Tibial nerve (tissue), 4 donors: Measurements from ENCODE around the gene PKNOX2. TPM values are rescaled to one million over a fixed set of nuclear protein-coding genes. Genes with fewer than 3 reads are reported as not detected.

Experiments
- DNase-seq, 2 donors: peaks; one replicate each; pipeline ENCODE4 v3.0.0-alpha.2; 2019; ENCODE audit warnings: low spot score in 2 of 2
- H3K27ac ChIP-seq, 4 donors: fragments of 200-600 bp; sonication (generic) in 3 of 4; one replicate each; pipeline ENCODE4 v1.5.1; 2017 to 2019; ENCODE audit warnings: mild to moderate bottlenecking in 1 of 4
- H3K27me3 ChIP-seq, 2 donors: fragments of 200-600 bp; sonication (generic) in 1 of 2; one replicate each; pipeline versions ENCODE4 v1.5.1 to v1.6.0; 2017 to 2019
- H3K36me3 ChIP-seq, 3 donors: fragments of 200-600 bp; sonication (generic); one replicate each; pipeline ENCODE4 v1.5.1; 2018 to 2019
- H3K4me1 ChIP-seq, 4 donors: fragments of 200-600 bp; sonication (generic) in 3 of 4; one replicate each; pipeline ENCODE4 v1.5.1; 2017 to 2019
- H3K4me3 ChIP-seq, 4 donors: fragments of 200-600 bp; sonication (generic) in 3 of 4; one replicate each; pipeline ENCODE4 v1.5.1; 2017 to 2019; ENCODE audit warnings: mild to moderate bottlenecking in 1 of 4, moderate library complexity in 1 of 4
- H3K9me3 ChIP-seq, 4 donors: fragments of 200-600 bp; sonication (generic) in 3 of 4; one replicate each; pipeline ENCODE4 v1.5.1; 2017 to 2019
- EP300 ChIP-seq, 2 donors: sonication (generic); formaldehyde crosslinking; IDR thresholded peaks; one replicate each; pipeline ENCODE4 v1.6.1; 2017; ENCODE audit warnings: antibody characterized with exemption in 2 of 2, mild to moderate bottlenecking in 1 of 2
- POLR2A ChIP-seq, 2 donors: fragments of 450-650 bp; IDR thresholded peaks; one replicate each; pipeline ENCODE4 v1.6.1; 2017; ENCODE audit warnings: antibody characterized with exemption in 2 of 2, mild to moderate bottlenecking in 2 of 2, moderate library complexity in 2 of 2
- WGBS, 2 donors: methylation state at CpG; one replicate each; pipeline ENCODE4 v1.1.5; 2018; 5-methylcytosine and 5-hydroxymethylcytosine counted together
- total RNA-seq, 4 donors: library from RNA; depleted of rRNA; stranded (reverse); fragments of >200 nt; gene quantifications; one replicate each; pipeline ENCODE4 v1.1.0, GENCODE V29; 2016
- TF ChIP-seq, protein P1 (sequence below), 5 experiments: fragments of 200-600 bp in 3 of 5; fragments of 450-650 bp in 2 of 5; sonication (generic) in 3 of 5; IDR thresholded peaks; one replicate each; pipeline ENCODE4 v1.5.1; 2016 to 2019; ENCODE audit warnings: antibody characterized with exemption in 5 of 5, mild to moderate bottlenecking in 3 of 5, moderate library complexity in 2 of 5

Gene PKNOX2
- total RNA-seq, 4 donors from 2014 or later, result 5.7 to 7.2 (median 6.4) TPM

DNA sequence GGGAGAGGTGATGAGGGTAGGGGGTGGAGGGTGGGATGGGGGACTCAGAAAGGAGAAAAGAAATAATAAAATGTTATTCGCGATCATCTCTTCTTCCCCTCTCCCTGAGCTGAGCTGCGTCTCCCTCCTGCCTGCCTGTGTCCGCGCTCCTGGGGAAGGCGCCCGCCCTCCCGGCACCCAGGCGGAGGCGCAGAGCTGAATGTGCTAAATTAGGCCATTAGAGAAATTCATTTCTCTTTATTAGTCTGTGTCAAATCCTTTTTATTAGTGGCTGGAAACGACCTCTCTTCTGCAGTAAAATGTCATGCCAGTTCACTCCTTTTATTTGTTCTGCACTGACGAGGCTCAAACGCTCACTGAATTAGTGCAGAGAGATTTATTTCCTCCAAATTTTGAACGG is 215.4 kb downstream of the PKNOX2 start:
- no peak for DNase-seq
- no peaks in the 10 kb centered on the region for H3K27me3 ChIP-seq
- no peaks in the 10 kb centered on the region for H3K9me3 ChIP-seq
- peaks cover 0 to 16% (median 0%) of the 10 kb centered on the region in 3 donors for H3K36me3 ChIP-seq
- 77 to 82% methylated on average over 14 of the region's 14 CpGs for WGBS, 2 donors
- H3K4me1 ChIP-seq, result peaks cover 0 to 10% (median 0%) of the 10 kb centered on the region in 4 donors
- no peak overlapping the region for H3K4me3 ChIP-seq
- TF ChIP-seq POLR2A (IDR thresholded peaks at IDR 0.05), result no peak
- no peak for TF ChIP-seq EP300 (IDR thresholded peaks at IDR 0.05)
- TF ChIP-seq, protein P1, sequence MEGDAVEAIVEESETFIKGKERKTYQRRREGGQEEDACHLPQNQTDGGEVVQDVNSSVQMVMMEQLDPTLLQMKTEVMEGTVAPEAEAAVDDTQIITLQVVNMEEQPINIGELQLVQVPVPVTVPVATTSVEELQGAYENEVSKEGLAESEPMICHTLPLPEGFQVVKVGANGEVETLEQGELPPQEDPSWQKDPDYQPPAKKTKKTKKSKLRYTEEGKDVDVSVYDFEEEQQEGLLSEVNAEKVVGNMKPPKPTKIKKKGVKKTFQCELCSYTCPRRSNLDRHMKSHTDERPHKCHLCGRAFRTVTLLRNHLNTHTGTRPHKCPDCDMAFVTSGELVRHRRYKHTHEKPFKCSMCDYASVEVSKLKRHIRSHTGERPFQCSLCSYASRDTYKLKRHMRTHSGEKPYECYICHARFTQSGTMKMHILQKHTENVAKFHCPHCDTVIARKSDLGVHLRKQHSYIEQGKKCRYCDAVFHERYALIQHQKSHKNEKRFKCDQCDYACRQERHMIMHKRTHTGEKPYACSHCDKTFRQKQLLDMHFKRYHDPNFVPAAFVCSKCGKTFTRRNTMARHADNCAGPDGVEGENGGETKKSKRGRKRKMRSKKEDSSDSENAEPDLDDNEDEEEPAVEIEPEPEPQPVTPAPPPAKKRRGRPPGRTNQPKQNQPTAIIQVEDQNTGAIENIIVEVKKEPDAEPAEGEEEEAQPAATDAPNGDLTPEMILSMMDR (IDR thresholded peaks at IDR 0.05), result no peak
- H3K27ac ChIP-seq, result no peak overlapping the region

DNA sequence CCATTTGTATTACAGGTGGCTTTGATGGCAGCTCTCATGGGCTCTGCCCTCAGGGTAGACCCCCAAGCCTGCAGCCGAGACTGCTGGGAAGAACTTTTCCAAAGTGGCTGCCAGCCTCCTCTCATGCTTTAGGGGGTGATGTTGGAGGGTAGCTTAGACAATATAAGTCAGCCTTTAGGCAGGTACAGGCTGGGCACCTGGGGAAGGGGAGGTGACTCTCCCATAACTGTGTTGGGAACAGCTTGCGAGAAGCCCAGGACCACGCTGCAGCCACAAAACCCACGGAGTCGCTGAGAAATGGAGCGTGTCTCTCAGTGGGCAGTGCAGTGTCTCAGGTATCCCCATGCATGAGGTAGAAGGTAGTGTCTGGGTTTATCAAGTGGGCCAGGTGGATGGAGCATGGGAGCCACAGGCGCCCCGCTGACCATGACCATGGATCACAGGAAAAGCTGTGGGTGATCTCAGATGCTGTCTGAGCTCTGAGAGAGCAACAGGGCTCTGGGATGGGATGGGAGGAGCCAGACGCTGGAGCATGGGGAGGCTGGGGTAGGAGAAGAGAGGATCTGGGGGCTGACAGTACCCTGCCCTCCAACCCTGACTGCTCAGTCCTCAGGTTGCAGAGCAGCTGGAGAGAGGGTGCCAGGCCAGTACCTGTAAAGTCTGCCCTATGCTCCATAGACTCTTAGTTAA is 216.3 kb downstream of the PKNOX2 start:
- Histone ChIP-seq H3K9me3 (no peaks in the 10 kb centered on the region), H3K4me3 (no peak overlapping the region), H3K4me1 (peaks cover 0 to 10% (median 0%) of the 10 kb centered on the region in 4 donors), H3K27me3 (no peaks in the 10 kb centered on the region), H3K27ac (no peak overlapping the region), H3K36me3 (peaks cover 0 to 25% (median 0%) of the 10 kb centered on the region in 3 donors)
- TF ChIP-seq POLR2A (IDR thresholded peaks at IDR 0.05) (no peak), EP300 (IDR thresholded peaks at IDR 0.05) (no peak)
- TF ChIP-seq, protein P1 (IDR thresholded peaks at IDR 0.05), result no peak
- 91% methylated on average over 9 of the region's 9 CpGs for WGBS, 2 donors
- DNase-seq, result no peak

DNA sequence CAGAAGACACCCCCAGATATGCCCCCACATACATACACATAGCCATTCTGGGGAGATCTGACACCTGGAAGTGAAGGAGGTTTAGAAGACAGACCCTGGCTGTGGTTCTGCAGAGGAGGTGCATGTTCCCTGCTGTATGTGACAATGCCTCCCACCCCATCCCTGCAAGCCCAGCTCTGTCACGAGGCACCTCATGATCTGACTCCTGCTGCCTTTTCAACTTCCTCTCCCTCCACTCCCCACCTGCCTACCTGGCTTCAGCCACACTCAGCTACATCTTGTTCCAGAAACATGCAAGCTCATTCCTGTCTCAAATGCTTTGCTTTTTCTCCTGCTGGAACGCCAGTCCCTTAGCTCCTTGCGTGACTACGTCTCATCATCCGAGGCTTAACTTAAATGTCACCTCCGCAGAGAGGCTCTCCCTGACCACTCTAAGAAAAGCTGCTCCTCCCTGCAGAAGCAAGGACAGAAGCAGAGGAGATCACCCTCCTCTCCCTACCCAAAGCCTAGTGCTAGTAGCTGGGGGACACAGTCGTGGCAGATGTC is 217.0 kb downstream of the PKNOX2 start:
- no peak for TF ChIP-seq EP300 (IDR thresholded peaks at IDR 0.05)
- TF ChIP-seq, protein P1 (IDR thresholded peaks at IDR 0.05), result no peak
- no peak for TF ChIP-seq POLR2A (IDR thresholded peaks at IDR 0.05)
- WGBS, 2 donors, result 92 to 93% methylated on average over 7 of the region's 7 CpGs
- peaks cover 0 to 4% (median 0%) of the 10 kb centered on the region in 4 donors for H3K4me1 ChIP-seq
- no peak overlapping the region for H3K27ac ChIP-seq
- H3K4me3 ChIP-seq, result no peak overlapping the region
- DNase-seq, result no peak
- peaks cover 0 to 26% (median 0%) of the 10 kb centered on the region in 3 donors for H3K36me3 ChIP-seq
- H3K9me3 ChIP-seq, result no peaks in the 10 kb centered on the region
- H3K27me3 ChIP-seq, result no peaks in the 10 kb centered on the region

DNA sequence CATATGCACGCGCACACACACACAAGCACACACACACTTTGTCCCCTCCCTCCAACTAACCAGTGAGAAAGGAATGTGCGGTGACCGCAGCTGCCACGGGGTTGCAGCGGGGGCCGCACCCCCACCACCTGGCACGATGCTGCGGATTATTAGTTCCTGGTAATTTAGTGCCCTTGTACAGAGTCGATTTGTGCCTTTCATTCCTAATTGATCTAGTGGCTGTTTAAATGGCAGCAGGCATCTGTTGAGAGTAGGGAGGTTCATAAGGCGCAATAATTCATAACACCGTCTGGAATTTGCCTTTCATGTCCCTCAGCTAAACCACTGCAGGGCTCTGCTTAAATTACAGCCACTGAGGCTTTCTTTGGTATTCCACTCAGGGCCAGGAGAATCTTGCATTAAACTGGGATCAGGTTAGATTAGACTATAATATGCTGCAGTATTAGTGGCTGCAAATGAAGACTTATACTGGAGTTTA is 217.8 kb downstream of the PKNOX2 start:
- Histone ChIP-seq H3K4me1 (no peaks in the 10 kb centered on the region), H3K4me3 (no peak overlapping the region), H3K27ac (no peak overlapping the region), H3K9me3 (no peaks in the 10 kb centered on the region), H3K36me3 (peaks cover 0 to 32% (median 0%) of the 10 kb centered on the region in 3 donors), H3K27me3 (no peaks in the 10 kb centered on the region)
- no peak for TF ChIP-seq POLR2A (IDR thresholded peaks at IDR 0.05)
- TF ChIP-seq, protein P1 (IDR thresholded peaks at IDR 0.05), result no peak
- TF ChIP-seq EP300 (IDR thresholded peaks at IDR 0.05), result no peak
- WGBS, 2 donors, result 73 to 74% methylated on average over 12 of the region's 12 CpGs
- DNase-seq, result no peak

DNA sequence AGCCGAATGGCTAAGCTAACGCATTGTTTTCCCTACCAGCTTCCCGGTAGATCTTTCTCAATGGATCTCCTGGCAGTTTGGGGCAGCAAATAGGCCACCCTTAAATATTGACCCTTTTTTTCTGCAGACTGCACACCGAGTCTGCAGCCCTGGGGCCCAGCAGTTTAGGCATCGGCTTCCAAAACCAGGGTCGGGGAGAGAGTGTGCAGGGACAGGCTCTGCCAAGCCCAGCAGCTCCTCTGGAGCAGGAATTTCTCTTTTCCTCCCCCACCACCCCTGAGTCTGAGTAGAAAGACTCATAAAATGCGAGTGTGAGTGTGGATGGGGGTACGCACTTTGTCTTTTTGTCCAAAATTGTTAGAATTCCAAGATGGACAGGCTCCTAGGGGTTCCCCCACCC is 218.3 kb downstream of the PKNOX2 start:
- DNase-seq, result no peak
- 70 to 75% methylated on average over 8 of the region's 8 CpGs for WGBS, 2 donors

More for the DNA sequence above, 218.3 kb downstream of the PKNOX2 start:
- peaks cover 0 to 32% (median 0%) of the 10 kb centered on the region in 3 donors for H3K36me3 ChIP-seq
- no peak for TF ChIP-seq EP300 (IDR thresholded peaks at IDR 0.05)
- H3K4me3 ChIP-seq, result no peak overlapping the region
- H3K9me3 ChIP-seq, result no peaks in the 10 kb centered on the region
- H3K27ac ChIP-seq, result no peak overlapping the region
- no peaks in the 10 kb centered on the region for H3K27me3 ChIP-seq
- no peaks in the 10 kb centered on the region for H3K4me1 ChIP-seq
